GM12891 (cell line): ENCODE data around the gene MED20.

ENCODE experiments used
- PAX5 ChIP-seq: IDR thresholded peaks from 2 replicates; pipeline ENCODE4 v1.6.1; 2011; ENCODE audit warnings: low read length, moderate library complexity, mild to moderate bottlenecking; ENCODE audit not compliant: insufficient read depth, severe bottlenecking
- POLR2A ChIP-seq: IDR thresholded peaks from 2 replicates; pipeline ENCODE4 v1.6.1; 2011; ENCODE audit warnings: low read depth, low read length, control low read depth
- POLR2AphosphoS5 ChIP-seq: IDR thresholded peaks from 2 replicates; pipeline ENCODE4 v1.6.1; 2011; ENCODE audit warnings: low read depth, low read length, control low read depth
- POU2F2 ChIP-seq: IDR thresholded peaks from 2 replicates; pipeline ENCODE4 v1.6.1; 2011; ENCODE audit warnings: low read depth, mild to moderate bottlenecking, control low read depth, low read length, moderate library complexity
- SPI1 ChIP-seq: IDR thresholded peaks from 2 replicates; pipeline ENCODE4 v1.6.1; 2011; ENCODE audit warnings: low read depth, low read length, control low read depth
- TAF1 ChIP-seq: IDR thresholded peaks from 2 replicates; pipeline ENCODE4 v1.6.1; 2011; ENCODE audit warnings: low read depth, low read length, control low read depth

GRCh38 chr6:41858703-41859102 is 62.2 kb downstream of the MED20 start:
- TF ChIP-seq POLR2A = no peak
- TF ChIP-seq TAF1 = no peak
- no peak for TF ChIP-seq POU2F2
- TF ChIP-seq POLR2AphosphoS5 = no peak
- TF ChIP-seq SPI1 = no peak
- TF ChIP-seq PAX5 = no peak
